B cell (primary cell): ENCODE results near the gene CDKN2C. TPM values are rescaled to one million over a fixed set of nuclear protein-coding genes. Genes with fewer than 3 reads are reported as not detected.
"Not testable (repeated sequence)": the region's sequence is repeated elsewhere in the genome, so short reads cannot be mapped to it uniquely, and the experiment has no call there.

Experiments used
- ATAC-seq: fragments of 200-7000 bp; cut with Tn5 transposase; one replicate; pipeline ENCODE4 v1.10.0; 2021; ENCODE audit warnings: low read depth, mild to moderate bottlenecking, moderate number of reproducible peaks, moderate library complexity
- CTCF ChIA-PET: fragments of 350-600 bp; sonication (Branson Sonifier 250); formaldehyde crosslinking; loops from one replicate; lab custom pipeline; 2021; ENCODE audit warnings: antibody characterized with exemption, inconsistent platforms; lab: Charles Lee
- POLR2A ChIA-PET: fragments of 350-600 bp; sonication (Branson Sonifier 250); formaldehyde crosslinking; loops from one replicate; lab custom pipeline; 2021; ENCODE audit warnings: antibody characterized with exemption; lab: Charles Lee
- DNase-seq: peaks from one replicate; pipeline ENCODE4 v3.0.0; 2013
- H2AFZ ChIP-seq: 2 replicates; pipeline ENCODE4 v1.6.1; 2012; ENCODE audit warnings: mild to moderate bottlenecking, low read depth, low read length; ENCODE audit not compliant: insufficient read depth, poor library complexity, severe bottlenecking
- H3K27ac ChIP-seq, 2 donors: 1 replicate in 1 of 2; 2 replicates in 1 of 2; pipeline ENCODE4 v1.5.1; 2012 to 2013; ENCODE audit warnings: low read length in 2 of 2, mild to moderate bottlenecking in 2 of 2, moderate library complexity in 1 of 2
- H3K27me3 ChIP-seq, 4 experiments: fragments of 200-600 bp in 1 of 4; sonication (generic) in 1 of 4; replicated peaks in 1 of 4; 1 replicate in 2 of 4; 2 replicates in 2 of 4; pipeline versions ENCODE4 v1.6.1 to v1.7.0; 2013 to 2016; ENCODE audit warnings: low read length in 3 of 4, mild to moderate bottlenecking in 2 of 4, mixed read lengths in 1 of 4, moderate library complexity in 1 of 4; ENCODE audit not compliant: insufficient read depth in 4 of 4, control insufficient read depth in 3 of 4; ENCODE audit errors: control extremely low read depth in 1 of 4
- H3K36me3 ChIP-seq, 2 experiments: replicated peaks in 1 of 2; 1 replicate in 1 of 2; 2 replicates in 1 of 2; pipeline versions ENCODE4 v1.6.1 to v1.7.1; 2013; ENCODE audit warnings: low read length in 1 of 2; ENCODE audit not compliant: insufficient read depth in 2 of 2, control insufficient read depth in 1 of 2; ENCODE audit errors: control extremely low read depth in 1 of 2, extremely low read depth in 1 of 2
- H3K4me1 ChIP-seq, 2 donors: fragments of 200-600 bp in 1 of 2; sonication (generic) in 1 of 2; 1 replicate in 1 of 2; 2 replicates in 1 of 2; pipeline versions ENCODE4 v1.5.1 to v1.6.1; 2013 to 2017; ENCODE audit warnings: low read length in 2 of 2; ENCODE audit not compliant: control insufficient read depth in 2 of 2, insufficient read depth in 2 of 2
- H3K4me2 ChIP-seq: replicated peaks from 2 replicates; pipeline ENCODE3; 2012; ENCODE audit warnings: mild to moderate bottlenecking, low read depth, low read length; ENCODE audit not compliant: poor library complexity, severe bottlenecking
- H3K4me3 ChIP-seq, 5 experiments: fragments of 200-600 bp in 1 of 5; sonication (generic) in 1 of 5; 1 replicate in 3 of 5; 2 replicates in 2 of 5; pipeline versions ENCODE4 v1.5.1 to v1.7.0; 2011 to 2016; ENCODE audit warnings: low read length in 4 of 5, mild to moderate bottlenecking in 4 of 5, low read depth in 2 of 5, control low read depth in 1 of 5, moderate library complexity in 1 of 5; ENCODE audit not compliant: insufficient read depth in 1 of 5; ENCODE audit errors: control extremely low read depth in 1 of 5, extremely low read depth in 1 of 5
- H3K79me2 ChIP-seq: fragments of 200-600 bp; sonication (generic); one replicate; pipeline ENCODE4 v1.6.0; 2016; ENCODE audit warnings: low read length; ENCODE audit not compliant: control insufficient read depth, insufficient read depth
- H3K9ac ChIP-seq: fragments of 200-600 bp; sonication (generic); 2 replicates; pipeline ENCODE4 v1.6.1; 2017; ENCODE audit warnings: mild to moderate bottlenecking, low read length, moderate library complexity
- H3K9me3 ChIP-seq, 3 donors: one replicate each; pipeline versions ENCODE4 v1.6.1 to v1.7.1; 2013; ENCODE audit warnings: low read length in 2 of 3; ENCODE audit not compliant: control insufficient read depth in 2 of 3, insufficient read depth in 1 of 3; ENCODE audit errors: control extremely low read depth in 1 of 3
- H4K20me1 ChIP-seq: 2 replicates; pipeline ENCODE4 v1.6.0; 2012; ENCODE audit warnings: mild to moderate bottlenecking, low read length; ENCODE audit not compliant: insufficient read depth, control insufficient read depth, poor library complexity, severe bottlenecking
- H3K27ac Mint-ChIP-seq: one replicate; pipeline ENCODE4 v1.8.0; 2021; ENCODE audit warnings: mixed read lengths
- H3K27me3 Mint-ChIP-seq: one replicate; pipeline ENCODE4 v1.8.0; 2021; ENCODE audit warnings: mixed read lengths
- H3K4me1 Mint-ChIP-seq: one replicate; pipeline ENCODE4 v1.8.0; 2021; ENCODE audit warnings: mixed read lengths
- H3K4me3 Mint-ChIP-seq: one replicate; pipeline ENCODE4 v1.8.0; 2021; ENCODE audit warnings: mixed read lengths
- H3K9me3 Mint-ChIP-seq: one replicate; pipeline ENCODE4 v1.8.0; 2022; ENCODE audit warnings: mixed read lengths; ENCODE audit not compliant: insufficient read depth
- EZH2 ChIP-seq: IDR thresholded peaks from 2 replicates; pipeline ENCODE4 v1.6.1; 2012; ENCODE audit warnings: borderline replicate concordance, low read depth, mild to moderate bottlenecking, moderate library complexity, low read length; ENCODE audit not compliant: insufficient read depth, poor library complexity, severe bottlenecking
- WGBS: methylation state at CpG from one replicate; pipeline ENCODE4 v1.1.5; 2013; ENCODE audit warnings: missing lambda C conversion rate; ENCODE audit not compliant: insufficient coverage; 5-methylcytosine and 5-hydroxymethylcytosine counted together
- intact Hi-C: fragments of 100-400 bp; cut with micrococcal nuclease; formaldehyde crosslinking; loops from one replicate; pipeline ENCODE4 v1.10.0; 2022
- polyA plus RNA-seq: library from polyadenylated mRNA; depleted of rRNA; stranded (reverse); fragments of >200 nt; gene quantifications from 2 replicates; pipeline ENCODE4 v1.2.3, GENCODE V29; 2012
- total RNA-seq, 2 donors: library from RNA; stranded (reverse); fragments of 120-200 nt in 1 of 2; gene quantifications; 1 replicate in 1 of 2; 2 replicates in 1 of 2; pipeline versions ENCODE4 v1.2.3 to v1.2.4, GENCODE V29; 2013 to 2022
- TF ChIP-seq, protein P1 (sequence below): fragments of 200-600 bp; IDR thresholded peaks from one replicate; pipeline ENCODE4 v1.8.0; 2022; ENCODE audit warnings: antibody characterized with exemption, mild to moderate bottlenecking

Gene CDKN2C
- total and polyA plus RNA-seq, 2 donors (not counting 1 experiment from before 2014, with no cell fraction given): 1.5 to 1.7 TPM

DNA sequence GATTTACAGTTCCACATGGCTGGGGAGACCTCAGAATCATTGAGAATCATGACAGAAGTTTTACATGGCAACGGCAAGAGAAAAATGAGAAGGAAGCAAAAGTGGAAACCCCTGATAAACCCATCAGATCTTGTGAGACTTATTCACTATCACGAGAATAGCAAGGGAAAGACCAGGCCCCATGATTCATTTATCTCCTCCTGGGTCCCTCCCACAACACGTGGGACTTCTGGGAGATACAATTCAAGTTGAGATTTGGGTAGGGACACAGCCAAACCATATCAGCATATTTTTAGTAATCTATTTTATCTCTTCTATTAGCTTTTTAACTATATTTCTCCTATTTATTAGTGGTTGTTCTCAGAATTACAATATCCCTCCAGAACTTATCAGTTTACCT, 36.3 kb upstream of the CDKN2C start:
- intact Hi-C loops, ATAC-seq, H2AFZ ChIP-seq, H3K27ac Mint-ChIP-seq, H3K4me3 Mint-ChIP-seq, H3K36me3 ChIP-seq, H3K4me3 ChIP-seq, H3K9me3 Mint-ChIP-seq, POLR2A ChIA-PET, DNase-seq, H3K27ac ChIP-seq, CTCF ChIA-PET, H3K27me3 ChIP-seq, H3K9ac ChIP-seq, H3K27me3 Mint-ChIP-seq, H3K4me2 ChIP-seq: not testable (repeated sequence)
- WGBS: no CpG with 5 or more reads among the region's 3 CpGs
- Histone ChIP-seq H4K20me1 (peaks cover 31% of the 10 kb centered on the region), H3K4me1 (peaks cover 0 to 11% of the 10 kb centered on the region in 2 donors), H3K9me3 (peaks cover 0 to 12% (median 2%) of the 10 kb centered on the region in 3 donors), H3K79me2 (peaks cover 18% of the 10 kb centered on the region)
- H3K4me1 Mint-ChIP-seq: peaks cover 40% of the 10 kb centered on the region

DNA sequence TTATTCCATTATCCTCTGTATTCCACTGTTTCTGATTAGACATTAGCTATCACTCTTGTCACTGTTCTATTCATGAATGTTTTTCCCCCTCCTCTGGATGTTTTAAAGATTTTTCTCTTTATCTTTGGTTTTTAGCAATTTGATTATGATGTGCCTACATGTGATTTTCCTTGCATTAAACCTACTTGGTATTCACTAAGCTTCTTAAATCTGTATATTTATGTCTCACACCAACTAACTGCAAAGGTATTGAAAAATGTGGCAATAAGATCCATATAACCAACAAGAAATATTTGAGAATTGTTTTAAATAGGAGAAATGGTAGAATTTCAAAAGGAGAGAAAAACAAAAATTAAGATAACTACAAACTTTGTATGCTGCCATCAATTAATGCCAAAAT, 35.2 kb upstream of the CDKN2C start:
- Mint-ChIP-seq H3K4me1 (peaks cover 41% of the 10 kb centered on the region), H3K27me3 (no peaks in the 10 kb centered on the region), H3K4me3 (no peak overlapping the region), H3K27ac (no peak overlapping the region), H3K9me3 (peaks cover 2% of the 10 kb centered on the region)
- Histone ChIP-seq H3K9ac (no peak overlapping the region), H3K27me3 (no peaks in the 10 kb centered on the region), H2AFZ (no peak overlapping the region), H4K20me1 (peaks cover 28% of the 10 kb centered on the region), H3K36me3 (no peaks in the 10 kb centered on the region), H3K27ac (no peak overlapping the region), H3K4me3 (no peak overlapping the region), H3K79me2 (peaks cover 25% of the 10 kb centered on the region), H3K4me2 (no peak overlapping the region), H3K9me3 (peaks cover 0 to 12% (median 2%) of the 10 kb centered on the region in 3 donors), H3K4me1 (peaks cover 0 to 11% of the 10 kb centered on the region in 2 donors)
- ATAC-seq (no peak), DNase-seq (no peak)
- CTCF ChIA-PET: interaction anchor here (0.5 kb wide), 1 partner anchor 24 kb away, joined by 3 read pairs; no protein-coding TSS in a partner anchor
- POLR2A ChIA-PET: no interaction called here
- TF ChIP-seq, protein P1, sequence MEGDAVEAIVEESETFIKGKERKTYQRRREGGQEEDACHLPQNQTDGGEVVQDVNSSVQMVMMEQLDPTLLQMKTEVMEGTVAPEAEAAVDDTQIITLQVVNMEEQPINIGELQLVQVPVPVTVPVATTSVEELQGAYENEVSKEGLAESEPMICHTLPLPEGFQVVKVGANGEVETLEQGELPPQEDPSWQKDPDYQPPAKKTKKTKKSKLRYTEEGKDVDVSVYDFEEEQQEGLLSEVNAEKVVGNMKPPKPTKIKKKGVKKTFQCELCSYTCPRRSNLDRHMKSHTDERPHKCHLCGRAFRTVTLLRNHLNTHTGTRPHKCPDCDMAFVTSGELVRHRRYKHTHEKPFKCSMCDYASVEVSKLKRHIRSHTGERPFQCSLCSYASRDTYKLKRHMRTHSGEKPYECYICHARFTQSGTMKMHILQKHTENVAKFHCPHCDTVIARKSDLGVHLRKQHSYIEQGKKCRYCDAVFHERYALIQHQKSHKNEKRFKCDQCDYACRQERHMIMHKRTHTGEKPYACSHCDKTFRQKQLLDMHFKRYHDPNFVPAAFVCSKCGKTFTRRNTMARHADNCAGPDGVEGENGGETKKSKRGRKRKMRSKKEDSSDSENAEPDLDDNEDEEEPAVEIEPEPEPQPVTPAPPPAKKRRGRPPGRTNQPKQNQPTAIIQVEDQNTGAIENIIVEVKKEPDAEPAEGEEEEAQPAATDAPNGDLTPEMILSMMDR: no peak
- no peak for TF ChIP-seq EZH2
- intact Hi-C loops: no loop called here

GRCh38 chr1:50935276-50935675, 34.8 kb upstream of the CDKN2C start:
- CTCF ChIA-PET: interaction anchor here (0.5 to 1.5 kb wide), 3 partner anchors 10 to 62 kb away, joined by 3 to 5 read pairs (median 3); no protein-coding TSS in a partner anchor
- H3K4me3 Mint-ChIP-seq, H3K27me3 Mint-ChIP-seq, ATAC-seq, H3K27ac ChIP-seq, DNase-seq, intact Hi-C loops, H2AFZ ChIP-seq, POLR2A ChIA-PET, H3K9ac ChIP-seq, H3K4me2 ChIP-seq, H3K4me3 ChIP-seq, H3K27me3 ChIP-seq, H3K27ac Mint-ChIP-seq, H3K9me3 Mint-ChIP-seq, H3K36me3 ChIP-seq: not testable (repeated sequence)
- Histone ChIP-seq H3K9me3 (peaks cover 0 to 12% (median 2%) of the 10 kb centered on the region in 3 donors), H4K20me1 (peaks cover 24% of the 10 kb centered on the region), H3K4me1 (peaks cover 0 to 11% of the 10 kb centered on the region in 2 donors), H3K79me2 (peaks cover 29% of the 10 kb centered on the region)
- peaks cover 38% of the 10 kb centered on the region for H3K4me1 Mint-ChIP-seq
- WGBS: no CpG with 5 or more reads among the region's 2 CpGs
